PFSK-1 (cell line): ENCODE data around the gene C19orf85.

Source experiments
- FOXP2 ChIP-seq: optimal IDR thresholded peaks from 2 replicates; pipeline ENCODE3; 2011; ENCODE audit warnings: borderline replicate concordance, control low read depth, inconsistent platforms; ENCODE audit not compliant: insufficient read depth; ENCODE audit errors: extremely low read length, extremely low read depth
- POLR2AphosphoS5 ChIP-seq: IDR thresholded peaks from 2 replicates; pipeline ENCODE4 v1.6.1; 2012; ENCODE audit warnings: low read depth, mild to moderate bottlenecking, control low read depth, low read length, moderate library complexity
- REST ChIP-seq, 2 experiments: IDR thresholded peaks; 2 replicates each; pipeline versions ENCODE4 v1.6.1 to v1.8.0; 2011 to 2012; ENCODE audit warnings: low read depth in 2 of 2, low read length in 2 of 2, control low read depth in 1 of 2, inconsistent platforms in 1 of 2, mild to moderate bottlenecking in 1 of 2, moderate library complexity in 1 of 2; ENCODE audit not compliant: insufficient read depth in 1 of 2
- SIN3A ChIP-seq: IDR thresholded peaks from 2 replicates; pipeline ENCODE4 v1.6.1; 2012; ENCODE audit warnings: mild to moderate bottlenecking, low read length, moderate library complexity, borderline replicate concordance; ENCODE audit not compliant: insufficient read depth
- TAF1 ChIP-seq: IDR thresholded peaks from 2 replicates; pipeline ENCODE4 v1.6.1; 2012; ENCODE audit warnings: low read length, control low read depth, borderline replicate concordance; ENCODE audit not compliant: insufficient read depth

DNA sequence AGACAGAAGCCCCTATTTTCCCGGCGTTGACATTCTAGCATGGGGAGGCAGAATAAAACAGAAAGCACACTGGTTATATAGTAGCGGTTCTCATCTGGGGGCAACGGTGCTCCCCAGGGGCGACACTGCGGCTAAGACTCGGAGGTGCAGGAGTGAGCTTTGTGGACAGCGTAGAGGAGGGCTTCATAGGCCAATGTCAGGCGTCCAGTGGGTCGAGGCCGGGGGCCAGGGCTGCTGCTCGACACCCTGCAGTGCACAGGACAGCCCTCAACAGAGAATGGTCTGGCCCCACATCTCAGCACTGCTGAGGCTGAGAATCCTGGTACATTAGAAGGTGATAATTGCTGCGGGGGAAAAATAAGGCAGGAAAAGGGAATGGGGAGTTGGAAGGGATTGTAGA is 13.4 kb upstream of the C19orf85 start:
- TF ChIP-seq POLR2AphosphoS5 (no peak), SIN3A (no peak), REST (IDR thresholded peaks at IDR 0.05; ENCODE audit: insufficient read depth in 1 of 2, low read depth in 2 of 2, low read length in 2 of 2) (no peak), TAF1 (no peak), FOXP2 (no peak)
